Keratinocyte (primary cell): ENCODE data around the gene WDR49.

ENCODE experiments used
- EZH2 ChIP-seq: IDR thresholded peaks from one replicate; pipeline ENCODE4 v1.6.1; 2012; ENCODE audit warnings: inconsistent platforms, mild to moderate bottlenecking, low read length, moderate library complexity
- TF ChIP-seq, protein P1 (sequence below), 3 experiments: IDR thresholded peaks in 1 of 3; conservative IDR thresholded peaks in 1 of 3; optimal IDR thresholded peaks in 1 of 3; 2 replicates in 2 of 3; 3 replicates in 1 of 3; pipeline versions ENCODE3 to v1.5.1; 2011; ENCODE audit warnings: low read length in 3 of 3, mild to moderate bottlenecking in 3 of 3, moderate library complexity in 2 of 3, control low read depth in 1 of 3, inconsistent platforms in 1 of 3; ENCODE audit not compliant: insufficient read depth in 2 of 3; ENCODE audit errors: extremely low read depth in 1 of 3

DNA sequence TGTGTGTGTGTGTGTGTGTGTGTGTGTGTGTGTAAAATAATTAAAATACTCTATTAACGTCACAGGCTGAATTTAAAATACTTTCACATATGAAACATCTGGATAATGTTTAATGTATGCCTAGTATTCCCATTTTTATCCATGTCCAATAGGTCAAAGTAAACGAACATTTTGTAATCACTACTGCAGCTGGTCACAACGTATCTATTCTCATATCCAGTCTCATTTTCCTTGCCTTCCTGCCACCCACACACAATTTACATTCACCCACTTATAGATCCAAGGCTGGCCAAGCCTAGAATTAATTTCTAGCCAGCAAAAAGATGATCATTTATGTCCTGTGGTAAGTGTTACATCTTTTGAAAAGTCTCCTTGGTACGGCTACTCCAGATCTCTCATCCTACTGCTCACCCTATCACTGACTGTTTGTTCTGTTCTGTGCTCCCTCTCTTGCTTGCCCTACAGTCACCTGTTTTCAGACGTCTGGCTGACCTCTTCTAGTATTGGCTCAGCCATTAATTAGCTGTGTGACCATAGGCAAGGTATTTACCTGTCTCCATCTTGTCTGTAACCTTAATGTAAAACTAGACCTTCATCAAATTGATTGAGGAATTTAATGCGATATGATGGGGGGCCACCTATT, 197.5 kb downstream of the WDR49 start:
- TF ChIP-seq EZH2 = no peak
- TF ChIP-seq, protein P1, sequence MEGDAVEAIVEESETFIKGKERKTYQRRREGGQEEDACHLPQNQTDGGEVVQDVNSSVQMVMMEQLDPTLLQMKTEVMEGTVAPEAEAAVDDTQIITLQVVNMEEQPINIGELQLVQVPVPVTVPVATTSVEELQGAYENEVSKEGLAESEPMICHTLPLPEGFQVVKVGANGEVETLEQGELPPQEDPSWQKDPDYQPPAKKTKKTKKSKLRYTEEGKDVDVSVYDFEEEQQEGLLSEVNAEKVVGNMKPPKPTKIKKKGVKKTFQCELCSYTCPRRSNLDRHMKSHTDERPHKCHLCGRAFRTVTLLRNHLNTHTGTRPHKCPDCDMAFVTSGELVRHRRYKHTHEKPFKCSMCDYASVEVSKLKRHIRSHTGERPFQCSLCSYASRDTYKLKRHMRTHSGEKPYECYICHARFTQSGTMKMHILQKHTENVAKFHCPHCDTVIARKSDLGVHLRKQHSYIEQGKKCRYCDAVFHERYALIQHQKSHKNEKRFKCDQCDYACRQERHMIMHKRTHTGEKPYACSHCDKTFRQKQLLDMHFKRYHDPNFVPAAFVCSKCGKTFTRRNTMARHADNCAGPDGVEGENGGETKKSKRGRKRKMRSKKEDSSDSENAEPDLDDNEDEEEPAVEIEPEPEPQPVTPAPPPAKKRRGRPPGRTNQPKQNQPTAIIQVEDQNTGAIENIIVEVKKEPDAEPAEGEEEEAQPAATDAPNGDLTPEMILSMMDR (optimal IDR thresholded peaks at IDR 0.05 in 1 of 3, IDR thresholded peaks at IDR 0.05 in 1 of 3, conservative IDR thresholded peaks at IDR 0.05 in 1 of 3; ENCODE audit: extremely low read depth in 1 of 3, insufficient read depth in 2 of 3, low read length in 3 of 3) = no peak
